SK-N-MC (cell line): Measurements from ENCODE around the gene PLEKHB1.
A peak's percentile ranks its signal among the peaks of the same experiment; 100 is the strongest.

Source experiments
- DNase-seq: peaks from one replicate; pipeline ENCODE4 v3.0.0-alpha.2; 2011; ENCODE audit warnings: low read depth, low spot score
- H3K27ac ChIP-seq: fragments of 200-600 bp; sonication (generic); 2 replicates; pipeline ENCODE4 v1.5.1; 2016; ENCODE audit warnings: mixed run types
- H3K36me3 ChIP-seq: fragments of 200-600 bp; sonication (generic); 2 replicates; pipeline ENCODE4 v1.6.1; 2017; ENCODE audit warnings: antibody characterized with exemption, low read length, mixed read lengths; ENCODE audit not compliant: insufficient read depth
- H3K4me3 ChIP-seq: fragments of 200-600 bp; sonication (generic); 2 replicates; pipeline ENCODE4 v1.5.1; 2016
- H3K9ac ChIP-seq: fragments of 200-600 bp; sonication (generic); 2 replicates; pipeline ENCODE4 v1.8.0; 2017; ENCODE audit warnings: mixed run types, mixed read lengths; ENCODE audit not compliant: insufficient read length
- H3K9me3 ChIP-seq: fragments of 200-600 bp; sonication (generic); 2 replicates; pipeline ENCODE4 v1.6.1; 2017; ENCODE audit warnings: low read depth, mild to moderate bottlenecking, antibody characterized with exemption, low read length, moderate library complexity, mixed read lengths
- EZH2 ChIP-seq: fragments of 200-600 bp; sonication (generic); IDR thresholded peaks from one replicate; pipeline ENCODE4 v1.6.1; 2017; ENCODE audit warnings: antibody characterized with exemption
- FOXP2 ChIP-seq: optimal IDR thresholded peaks from 2 replicates; pipeline ENCODE3; 2011; ENCODE audit warnings: mild to moderate bottlenecking, moderate library complexity; ENCODE audit not compliant: insufficient read depth; ENCODE audit errors: extremely low read length, control extremely low read depth
- POLR2AphosphoS5 ChIP-seq: IDR thresholded peaks from 2 replicates; pipeline ENCODE4 v1.6.1; 2012; ENCODE audit warnings: mild to moderate bottlenecking, low read depth, low read length, borderline replicate concordance

PLEKHB1 gene

DNA sequence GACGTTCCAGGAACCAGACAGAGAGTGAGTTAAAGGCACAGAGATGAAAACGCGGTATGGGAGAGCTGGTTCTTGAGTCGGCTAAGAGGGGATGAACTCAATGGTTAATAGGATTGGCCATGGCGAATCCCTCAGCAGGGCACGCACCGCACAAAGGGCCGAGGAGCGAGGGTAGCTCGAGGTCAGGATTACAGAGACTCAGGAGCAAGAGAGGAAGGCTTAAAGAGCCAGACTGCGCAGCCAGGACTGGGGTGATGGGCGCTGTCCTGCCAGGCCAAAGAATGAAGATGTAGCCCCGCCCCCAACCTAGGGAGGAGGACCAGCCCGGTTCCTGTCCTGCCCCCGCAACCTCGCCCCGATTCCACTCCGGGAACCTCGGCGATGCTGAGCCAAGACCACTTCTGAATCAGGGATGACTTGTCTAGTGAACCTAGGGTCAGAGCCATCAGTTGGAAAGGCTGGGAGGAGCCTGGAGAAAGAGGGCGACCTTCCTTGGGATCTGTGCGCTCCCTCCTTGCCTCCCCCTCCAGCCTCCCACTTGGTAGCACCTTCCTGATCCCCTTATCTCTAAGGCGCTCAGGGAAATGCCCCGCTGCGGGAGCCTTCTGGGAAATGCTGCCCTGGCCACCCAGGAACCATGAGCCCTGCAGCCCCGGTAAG is at the start of gene PLEKHB1:
TSS of gene PLEKHB1 (plus strand) at position 610 of the 660 bp plus-strand sequence. CDS start at position 638, 28 bp downstream.
- Histone ChIP-seq H3K36me3 (no peaks in the 10 kb centered on the region), H3K4me3 (no peak within 1 kb of the TSS), H3K27ac (no peak within 1 kb of the TSS), H3K9me3 (no peaks in the 10 kb centered on the region), H3K9ac (no peak within 1 kb of the TSS)
- no peak for DNase-seq
- no peak for TF ChIP-seq EZH2
- TF ChIP-seq FOXP2: no peak
- TF ChIP-seq POLR2AphosphoS5: no peak

DNA sequence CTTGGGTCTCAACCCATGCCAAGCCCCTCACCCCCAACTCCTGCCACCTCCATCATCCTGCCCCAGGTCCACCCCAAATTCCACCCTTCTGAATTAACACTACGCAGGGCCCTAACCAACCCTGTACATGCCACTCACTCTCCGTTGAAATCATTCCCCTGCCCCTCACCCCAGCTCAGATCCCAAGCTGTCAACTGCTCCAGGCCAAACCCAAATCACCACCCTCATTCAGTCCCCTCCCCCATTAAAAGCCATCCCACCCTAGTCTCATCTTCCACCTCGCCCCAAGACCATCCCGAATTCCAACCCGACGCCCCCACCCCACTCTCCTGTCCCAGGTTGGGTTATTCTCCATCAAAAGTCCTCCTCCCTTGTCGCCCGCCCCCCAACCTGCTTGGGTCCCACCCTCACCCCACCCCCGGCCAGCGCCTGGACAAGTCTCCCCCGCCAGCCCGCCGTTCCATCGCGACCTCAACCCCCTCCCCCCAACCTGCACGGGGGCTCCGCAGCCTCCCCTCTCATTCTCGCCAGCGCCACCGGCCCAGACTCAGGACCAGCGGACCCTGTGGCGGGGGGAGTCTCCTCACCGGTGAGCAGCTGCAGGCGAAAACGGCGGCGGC is 48.9 kb upstream of the PLEKHB1 start:
- no peak for DNase-seq
- Histone ChIP-seq H3K36me3 (no peaks in the 10 kb centered on the region), H3K4me3 (peak overlapping the region; percentile 84), H3K9me3 (no peaks in the 10 kb centered on the region), H3K9ac (peak overlapping the region; percentile 81), H3K27ac (no peak overlapping the region)
- TF ChIP-seq FOXP2: no peak
- TF ChIP-seq EZH2: no peak
- TF ChIP-seq POLR2AphosphoS5: no peak

GRCh38 chr11:73597956-73598718 is 48.2 kb upstream of the PLEKHB1 start, which contains the start of gene FAM168A:
Gene FAM168A, minus strand, starts transcription at chr11:73598112. Its CDS starts 129,638 bp downstream, at chr11:73468474.
- TF ChIP-seq FOXP2 (peak; percentile 55), EZH2 (no peak), POLR2AphosphoS5 (peak; percentile 91)
- DNase-seq: peak; percentile 96
- peak within 1 kb of the TSS; percentile 81 for H3K9ac ChIP-seq
- peak within 1 kb of the TSS; percentile 71; the same call in 1 of the 2 replicates for H3K27ac ChIP-seq
- peak within 1 kb of the TSS; percentile 84 for H3K4me3 ChIP-seq
- no peaks in the 10 kb centered on the region for H3K36me3 ChIP-seq
- H3K9me3 ChIP-seq: no peaks in the 10 kb centered on the region

GRCh38 chr11:73598719-73599379 is 47.5 kb upstream of the PLEKHB1 start:
- H3K36me3 ChIP-seq: no peaks in the 10 kb centered on the region
- peak overlapping the region; percentile 84 for H3K4me3 ChIP-seq
- H3K9me3 ChIP-seq: no peaks in the 10 kb centered on the region
- H3K9ac ChIP-seq: peak overlapping the region; percentile 67
- no peak for TF ChIP-seq FOXP2
- TF ChIP-seq POLR2AphosphoS5: no peak
- TF ChIP-seq EZH2: no peak
- no peak for DNase-seq
- H3K27ac ChIP-seq: peak overlapping the region; percentile 6; the same call in 1 of the 2 replicates

GRCh38 chr11:73612601-73613140 is 33.7 kb upstream of the PLEKHB1 start:
- no peak overlapping the region for H3K27ac ChIP-seq
- DNase-seq: no peak
- no peaks in the 10 kb centered on the region for H3K36me3 ChIP-seq
- no peak overlapping the region for H3K9ac ChIP-seq
- no peak for TF ChIP-seq EZH2
- no peak for TF ChIP-seq FOXP2
- H3K4me3 ChIP-seq: no peak overlapping the region
- no peaks in the 10 kb centered on the region for H3K9me3 ChIP-seq

- Histone ChIP-seq H3K27ac (no peak overlapping the region), H3K9ac (no peak overlapping the region), H3K9me3 (no peaks in the 10 kb centered on the region), H3K36me3 (no peaks in the 10 kb centered on the region), H3K4me3 (no peak overlapping the region)
- no peak for DNase-seq
- TF ChIP-seq FOXP2 (no peak), EZH2 (no peak), POLR2AphosphoS5 (no peak)
Measured at GRCh38 chr11:73614591-73614990, 31.8 kb upstream of the PLEKHB1 start.

GRCh38 chr11:73622926-73623593 is 23.3 kb upstream of the PLEKHB1 start:
- H3K36me3 ChIP-seq: no peaks in the 10 kb centered on the region
- TF ChIP-seq FOXP2: no peak
- TF ChIP-seq POLR2AphosphoS5: no peak
- TF ChIP-seq EZH2: no peak
- H3K9ac ChIP-seq: no peak overlapping the region
- H3K9me3 ChIP-seq: no peaks in the 10 kb centered on the region
- DNase-seq: no peak
- no peak overlapping the region for H3K4me3 ChIP-seq
- H3K27ac ChIP-seq: no peak overlapping the region
